SK-N-MC (cell line): ENCODE results near the gene PURA.

Experiments used
- EZH2 ChIP-seq: fragments of 200-600 bp; sonication (generic); IDR thresholded peaks from one replicate; pipeline ENCODE4 v1.6.1; 2017; ENCODE audit warnings: antibody characterized with exemption
- FOXP2 ChIP-seq: optimal IDR thresholded peaks from 2 replicates; pipeline ENCODE3; 2011; ENCODE audit warnings: mild to moderate bottlenecking, moderate library complexity; ENCODE audit not compliant: insufficient read depth; ENCODE audit errors: extremely low read length, control extremely low read depth

GRCh38 chr5:140110646-140110957 is 3.3 kb upstream of the PURA start:
- TF ChIP-seq EZH2 (no peak), FOXP2 (no peak)
